ENCODE data around the gene SLC39A11. TPM values are rescaled to one million over a fixed set of nuclear protein-coding genes. Genes with fewer than 3 reads are reported as not detected.

SLC39A11 gene
- total and polyA plus RNA-seq, 2 of the 13 experiments (the other 11 are each of a cell fraction or from before 2014, with no cell fraction given), result 17.2 to 31.5 TPM

DNA sequence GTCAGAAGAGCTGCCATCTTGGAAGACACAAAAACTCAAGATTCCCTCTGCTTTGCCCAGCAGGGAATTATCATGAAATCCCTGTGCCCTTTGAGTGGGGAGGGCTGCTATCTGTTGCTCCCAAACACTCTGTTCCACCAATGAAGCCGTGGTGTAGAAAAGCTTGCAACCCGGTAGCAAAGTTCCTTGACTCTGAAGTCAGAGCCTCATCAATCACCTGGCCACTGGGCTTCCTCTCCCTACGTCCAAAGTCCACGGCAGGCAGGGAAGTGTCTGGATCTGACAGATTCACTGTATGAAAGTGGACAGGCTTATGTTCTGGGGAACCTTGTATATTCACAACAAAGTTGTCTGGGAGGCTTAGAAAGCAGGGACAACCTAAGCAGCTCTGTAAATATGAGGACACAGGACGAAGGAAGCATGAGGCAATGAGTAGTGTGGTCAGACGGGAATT lies 343.3 kb downstream of the SLC39A11 start (continued):
- TF ChIP-seq ZNF703 (CRISPR knock-in tag; IDR thresholded peaks at IDR 0.05; ENCODE audit: borderline replicate concordance) (no peak), TBX2 (CRISPR knock-in tag; IDR thresholded peaks at IDR 0.05; ENCODE audit: borderline replicate concordance) (peak; percentile 51; the same call in 1 of the 2 replicates), ELF3 (CRISPR knock-in tag; IDR thresholded peaks at IDR 0.05) (peak; percentile 82), GFI1 (CRISPR knock-in tag; IDR thresholded peaks at IDR 0.05; ENCODE audit: borderline replicate concordance) (peak; percentile 54; the same call in 1 of the 2 replicates), ZNF709 (CRISPR knock-in tag; IDR thresholded peaks at IDR 0.05) (no peak), HMG20A (CRISPR knock-in tag; IDR thresholded peaks at IDR 0.05; ENCODE audit: borderline replicate concordance) (peak; percentile 47; the same call in 1 of the 2 replicates), HOXA3 (CRISPR knock-in tag; IDR thresholded peaks at IDR 0.05) (peak; percentile 40; the same call in 1 of the 2 replicates), TCF7L2 (IDR thresholded peaks at IDR 0.05; ENCODE audit: low read depth, low read length) (no peak), ZNF605 (CRISPR knock-in tag; IDR thresholded peaks at IDR 0.05) (no peak), NFRKB (IDR thresholded peaks at IDR 0.05) (no peak), PRPF4 (IDR thresholded peaks at IDR 0.05; ENCODE audit: low read depth, low read length, poor library complexity, severe bottlenecking) (no peak), KAT7 (CRISPR knock-in tag; IDR thresholded peaks at IDR 0.05; ENCODE audit: borderline replicate concordance) (no peak), PITX1 (CRISPR knock-in tag; IDR thresholded peaks at IDR 0.05) (no peak), ZNF878 (CRISPR knock-in tag; IDR thresholded peaks at IDR 0.05) (no peak), REL (CRISPR knock-in tag; conservative IDR thresholded peaks at IDR 0.05) (no peak)
- TF ChIP-seq, protein P1, sequence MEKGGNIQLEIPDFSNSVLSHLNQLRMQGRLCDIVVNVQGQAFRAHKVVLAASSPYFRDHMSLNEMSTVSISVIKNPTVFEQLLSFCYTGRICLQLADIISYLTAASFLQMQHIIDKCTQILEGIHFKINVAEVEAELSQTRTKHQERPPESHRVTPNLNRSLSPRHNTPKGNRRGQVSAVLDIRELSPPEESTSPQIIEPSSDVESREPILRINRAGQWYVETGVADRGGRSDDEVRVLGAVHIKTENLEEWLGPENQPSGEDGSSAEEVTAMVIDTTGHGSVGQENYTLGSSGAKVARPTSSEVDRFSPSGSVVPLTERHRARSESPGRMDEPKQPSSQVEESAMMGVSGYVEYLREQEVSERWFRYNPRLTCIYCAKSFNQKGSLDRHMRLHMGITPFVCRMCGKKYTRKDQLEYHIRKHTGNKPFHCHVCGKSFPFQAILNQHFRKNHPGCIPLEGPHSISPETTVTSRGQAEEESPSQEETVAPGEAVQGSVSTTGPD (CRISPR knock-in tag; IDR thresholded peaks at IDR 0.05), result no peak
- TF ChIP-seq, protein P2, sequence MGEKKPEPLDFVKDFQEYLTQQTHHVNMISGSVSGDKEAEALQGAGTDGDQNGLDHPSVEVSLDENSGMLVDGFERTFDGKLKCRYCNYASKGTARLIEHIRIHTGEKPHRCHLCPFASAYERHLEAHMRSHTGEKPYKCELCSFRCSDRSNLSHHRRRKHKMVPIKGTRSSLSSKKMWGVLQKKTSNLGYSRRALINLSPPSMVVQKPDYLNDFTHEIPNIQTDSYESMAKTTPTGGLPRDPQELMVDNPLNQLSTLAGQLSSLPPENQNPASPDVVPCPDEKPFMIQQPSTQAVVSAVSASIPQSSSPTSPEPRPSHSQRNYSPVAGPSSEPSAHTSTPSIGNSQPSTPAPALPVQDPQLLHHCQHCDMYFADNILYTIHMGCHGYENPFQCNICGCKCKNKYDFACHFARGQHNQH (CRISPR knock-in tag; IDR thresholded peaks at IDR 0.05), result no peak
- TF ChIP-seq, protein P3, sequence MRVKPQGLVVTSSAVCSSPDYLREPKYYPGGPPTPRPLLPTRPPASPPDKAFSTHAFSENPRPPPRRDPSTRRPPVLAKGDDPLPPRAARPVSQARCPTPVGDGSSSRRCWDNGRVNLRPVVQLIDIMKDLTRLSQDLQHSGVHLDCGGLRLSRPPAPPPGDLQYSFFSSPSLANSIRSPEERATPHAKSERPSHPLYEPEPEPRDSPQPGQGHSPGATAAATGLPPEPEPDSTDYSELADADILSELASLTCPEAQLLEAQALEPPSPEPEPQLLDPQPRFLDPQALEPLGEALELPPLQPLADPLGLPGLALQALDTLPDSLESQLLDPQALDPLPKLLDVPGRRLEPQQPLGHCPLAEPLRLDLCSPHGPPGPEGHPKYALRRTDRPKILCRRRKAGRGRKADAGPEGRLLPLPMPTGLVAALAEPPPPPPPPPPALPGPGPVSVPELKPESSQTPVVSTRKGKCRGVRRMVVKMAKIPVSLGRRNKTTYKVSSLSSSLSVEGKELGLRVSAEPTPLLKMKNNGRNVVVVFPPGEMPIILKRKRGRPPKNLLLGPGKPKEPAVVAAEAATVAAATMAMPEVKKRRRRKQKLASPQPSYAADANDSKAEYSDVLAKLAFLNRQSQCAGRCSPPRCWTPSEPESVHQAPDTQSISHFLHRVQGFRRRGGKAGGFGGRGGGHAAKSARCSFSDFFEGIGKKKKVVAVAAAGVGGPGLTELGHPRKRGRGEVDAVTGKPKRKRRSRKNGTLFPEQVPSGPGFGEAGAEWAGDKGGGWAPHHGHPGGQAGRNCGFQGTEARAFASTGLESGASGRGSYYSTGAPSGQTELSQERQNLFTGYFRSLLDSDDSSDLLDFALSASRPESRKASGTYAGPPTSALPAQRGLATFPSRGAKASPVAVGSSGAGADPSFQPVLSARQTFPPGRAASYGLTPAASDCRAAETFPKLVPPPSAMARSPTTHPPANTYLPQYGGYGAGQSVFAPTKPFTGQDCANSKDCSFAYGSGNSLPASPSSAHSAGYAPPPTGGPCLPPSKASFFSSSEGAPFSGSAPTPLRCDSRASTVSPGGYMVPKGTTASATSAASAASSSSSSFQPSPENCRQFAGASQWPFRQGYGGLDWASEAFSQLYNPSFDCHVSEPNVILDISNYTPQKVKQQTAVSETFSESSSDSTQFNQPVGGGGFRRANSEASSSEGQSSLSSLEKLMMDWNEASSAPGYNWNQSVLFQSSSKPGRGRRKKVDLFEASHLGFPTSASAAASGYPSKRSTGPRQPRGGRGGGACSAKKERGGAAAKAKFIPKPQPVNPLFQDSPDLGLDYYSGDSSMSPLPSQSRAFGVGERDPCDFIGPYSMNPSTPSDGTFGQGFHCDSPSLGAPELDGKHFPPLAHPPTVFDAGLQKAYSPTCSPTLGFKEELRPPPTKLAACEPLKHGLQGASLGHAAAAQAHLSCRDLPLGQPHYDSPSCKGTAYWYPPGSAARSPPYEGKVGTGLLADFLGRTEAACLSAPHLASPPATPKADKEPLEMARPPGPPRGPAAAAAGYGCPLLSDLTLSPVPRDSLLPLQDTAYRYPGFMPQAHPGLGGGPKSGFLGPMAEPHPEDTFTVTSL (CRISPR knock-in tag; IDR thresholded peaks at IDR 0.05; ENCODE audit: borderline replicate concordance), result no peak
- TF ChIP-seq, protein P4, sequence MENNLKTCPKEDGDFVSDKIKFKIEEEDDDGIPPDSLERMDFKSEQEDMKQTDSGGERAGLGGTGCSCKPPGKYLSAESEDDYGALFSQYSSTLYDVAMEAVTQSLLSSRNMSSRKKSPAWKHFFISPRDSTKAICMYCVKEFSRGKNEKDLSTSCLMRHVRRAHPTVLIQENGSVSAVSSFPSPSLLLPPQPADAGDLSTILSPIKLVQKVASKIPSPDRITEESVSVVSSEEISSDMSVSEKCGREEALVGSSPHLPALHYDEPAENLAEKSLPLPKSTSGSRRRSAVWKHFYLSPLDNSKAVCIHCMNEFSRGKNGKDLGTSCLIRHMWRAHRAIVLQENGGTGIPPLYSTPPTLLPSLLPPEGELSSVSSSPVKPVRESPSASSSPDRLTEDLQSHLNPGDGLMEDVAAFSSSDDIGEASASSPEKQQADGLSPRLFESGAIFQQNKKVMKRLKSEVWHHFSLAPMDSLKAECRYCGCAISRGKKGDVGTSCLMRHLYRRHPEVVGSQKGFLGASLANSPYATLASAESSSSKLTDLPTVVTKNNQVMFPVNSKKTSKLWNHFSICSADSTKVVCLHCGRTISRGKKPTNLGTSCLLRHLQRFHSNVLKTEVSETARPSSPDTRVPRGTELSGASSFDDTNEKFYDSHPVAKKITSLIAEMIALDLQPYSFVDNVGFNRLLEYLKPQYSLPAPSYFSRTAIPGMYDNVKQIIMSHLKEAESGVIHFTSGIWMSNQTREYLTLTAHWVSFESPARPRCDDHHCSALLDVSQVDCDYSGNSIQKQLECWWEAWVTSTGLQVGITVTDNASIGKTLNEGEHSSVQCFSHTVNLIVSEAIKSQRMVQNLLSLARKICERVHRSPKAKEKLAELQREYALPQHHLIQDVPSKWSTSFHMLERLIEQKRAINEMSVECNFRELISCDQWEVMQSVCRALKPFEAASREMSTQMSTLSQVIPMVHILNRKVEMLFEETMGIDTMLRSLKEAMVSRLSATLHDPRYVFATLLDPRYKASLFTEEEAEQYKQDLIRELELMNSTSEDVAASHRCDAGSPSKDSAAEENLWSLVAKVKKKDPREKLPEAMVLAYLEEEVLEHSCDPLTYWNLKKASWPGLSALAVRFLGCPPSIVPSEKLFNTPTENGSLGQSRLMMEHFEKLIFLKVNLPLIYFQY (CRISPR knock-in tag; IDR thresholded peaks at IDR 0.05; ENCODE audit: borderline replicate concordance), result peak; percentile 20; the same call in 1 of the 2 replicates

All from HepG2 (cell line).